ENCODE data around the gene CD164L2.

DNA sequence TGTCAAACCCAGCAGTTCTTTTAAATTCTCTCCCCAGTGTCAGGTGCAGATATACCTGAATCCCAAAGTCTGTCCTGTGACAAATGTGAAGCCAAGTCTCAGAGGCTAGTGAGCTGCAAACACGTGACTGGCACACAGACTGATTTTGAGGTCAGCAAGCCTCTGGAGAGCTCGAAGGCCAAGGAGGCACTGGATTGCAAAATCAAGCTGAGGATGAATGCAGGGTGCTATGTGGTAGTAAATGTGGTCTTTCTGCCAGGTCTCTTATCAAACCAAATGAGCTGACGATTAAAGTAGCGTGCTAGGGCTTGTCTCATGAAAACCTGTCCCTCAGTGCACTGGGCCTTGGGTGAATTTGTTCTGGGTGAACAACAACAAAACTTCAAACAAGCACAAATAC is 29.9 kb upstream of the CD164L2 start:
- TF ChIP-seq, protein P1, sequence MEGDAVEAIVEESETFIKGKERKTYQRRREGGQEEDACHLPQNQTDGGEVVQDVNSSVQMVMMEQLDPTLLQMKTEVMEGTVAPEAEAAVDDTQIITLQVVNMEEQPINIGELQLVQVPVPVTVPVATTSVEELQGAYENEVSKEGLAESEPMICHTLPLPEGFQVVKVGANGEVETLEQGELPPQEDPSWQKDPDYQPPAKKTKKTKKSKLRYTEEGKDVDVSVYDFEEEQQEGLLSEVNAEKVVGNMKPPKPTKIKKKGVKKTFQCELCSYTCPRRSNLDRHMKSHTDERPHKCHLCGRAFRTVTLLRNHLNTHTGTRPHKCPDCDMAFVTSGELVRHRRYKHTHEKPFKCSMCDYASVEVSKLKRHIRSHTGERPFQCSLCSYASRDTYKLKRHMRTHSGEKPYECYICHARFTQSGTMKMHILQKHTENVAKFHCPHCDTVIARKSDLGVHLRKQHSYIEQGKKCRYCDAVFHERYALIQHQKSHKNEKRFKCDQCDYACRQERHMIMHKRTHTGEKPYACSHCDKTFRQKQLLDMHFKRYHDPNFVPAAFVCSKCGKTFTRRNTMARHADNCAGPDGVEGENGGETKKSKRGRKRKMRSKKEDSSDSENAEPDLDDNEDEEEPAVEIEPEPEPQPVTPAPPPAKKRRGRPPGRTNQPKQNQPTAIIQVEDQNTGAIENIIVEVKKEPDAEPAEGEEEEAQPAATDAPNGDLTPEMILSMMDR (conservative IDR thresholded peaks at IDR 0.05), result no peak
- TF ChIP-seq EZH2 (IDR thresholded peaks at IDR 0.05; ENCODE audit: low read depth), result no peak
